ENCODE data around the gene ITGA3. TPM values are rescaled to one million over a fixed set of nuclear protein-coding genes. Genes with fewer than 3 reads are reported as not detected.
A peak's percentile ranks its signal among the peaks of the same experiment; 100 is the strongest.

The ITGA3 gene
- total RNA-seq, 1 donor from 2014 or later: 222 TPM

DNA sequence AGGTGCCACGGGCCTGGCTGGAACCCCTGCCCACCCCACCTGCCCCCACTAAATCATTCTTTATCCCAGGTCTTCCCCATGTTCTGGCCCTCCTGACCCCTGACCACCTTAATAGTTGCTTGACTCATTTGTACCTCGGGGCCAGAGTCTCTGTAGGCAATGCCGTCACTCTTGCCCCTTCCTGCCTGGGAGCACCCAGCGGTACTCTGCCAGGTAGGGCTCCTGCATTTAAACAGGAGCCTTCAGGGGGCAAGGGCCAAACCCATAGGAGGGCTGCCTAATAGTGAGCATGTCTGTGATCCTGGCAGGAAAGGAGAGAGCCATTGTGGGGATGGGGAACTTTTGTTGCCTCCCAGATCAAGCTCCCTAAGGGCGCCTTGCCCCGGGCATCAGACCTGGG lies 8.8 kb upstream of the ITGA3 start:
- Histone ChIP-seq H3K36me3 (no peaks in the 10 kb centered on the region), H3K27me3 (no peaks in the 10 kb centered on the region), H3K9me3 (no peaks in the 10 kb centered on the region), H3K4me3 (no peak overlapping the region), H3K4me1 (peaks cover 0 to 31% of the 10 kb centered on the region in 2 donors), H3K27ac (peak overlapping the region; percentile 29 to 67)
- intact Hi-C loops (cut with DNase I): no loop called here
- DNase-seq (ENCODE audit: low spot score in 2 of 2): peak in 1 of 2 donors; percentile 54
- TF ChIP-seq, protein P1, sequence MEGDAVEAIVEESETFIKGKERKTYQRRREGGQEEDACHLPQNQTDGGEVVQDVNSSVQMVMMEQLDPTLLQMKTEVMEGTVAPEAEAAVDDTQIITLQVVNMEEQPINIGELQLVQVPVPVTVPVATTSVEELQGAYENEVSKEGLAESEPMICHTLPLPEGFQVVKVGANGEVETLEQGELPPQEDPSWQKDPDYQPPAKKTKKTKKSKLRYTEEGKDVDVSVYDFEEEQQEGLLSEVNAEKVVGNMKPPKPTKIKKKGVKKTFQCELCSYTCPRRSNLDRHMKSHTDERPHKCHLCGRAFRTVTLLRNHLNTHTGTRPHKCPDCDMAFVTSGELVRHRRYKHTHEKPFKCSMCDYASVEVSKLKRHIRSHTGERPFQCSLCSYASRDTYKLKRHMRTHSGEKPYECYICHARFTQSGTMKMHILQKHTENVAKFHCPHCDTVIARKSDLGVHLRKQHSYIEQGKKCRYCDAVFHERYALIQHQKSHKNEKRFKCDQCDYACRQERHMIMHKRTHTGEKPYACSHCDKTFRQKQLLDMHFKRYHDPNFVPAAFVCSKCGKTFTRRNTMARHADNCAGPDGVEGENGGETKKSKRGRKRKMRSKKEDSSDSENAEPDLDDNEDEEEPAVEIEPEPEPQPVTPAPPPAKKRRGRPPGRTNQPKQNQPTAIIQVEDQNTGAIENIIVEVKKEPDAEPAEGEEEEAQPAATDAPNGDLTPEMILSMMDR (IDR thresholded peaks at IDR 0.05): no peak

DNA sequence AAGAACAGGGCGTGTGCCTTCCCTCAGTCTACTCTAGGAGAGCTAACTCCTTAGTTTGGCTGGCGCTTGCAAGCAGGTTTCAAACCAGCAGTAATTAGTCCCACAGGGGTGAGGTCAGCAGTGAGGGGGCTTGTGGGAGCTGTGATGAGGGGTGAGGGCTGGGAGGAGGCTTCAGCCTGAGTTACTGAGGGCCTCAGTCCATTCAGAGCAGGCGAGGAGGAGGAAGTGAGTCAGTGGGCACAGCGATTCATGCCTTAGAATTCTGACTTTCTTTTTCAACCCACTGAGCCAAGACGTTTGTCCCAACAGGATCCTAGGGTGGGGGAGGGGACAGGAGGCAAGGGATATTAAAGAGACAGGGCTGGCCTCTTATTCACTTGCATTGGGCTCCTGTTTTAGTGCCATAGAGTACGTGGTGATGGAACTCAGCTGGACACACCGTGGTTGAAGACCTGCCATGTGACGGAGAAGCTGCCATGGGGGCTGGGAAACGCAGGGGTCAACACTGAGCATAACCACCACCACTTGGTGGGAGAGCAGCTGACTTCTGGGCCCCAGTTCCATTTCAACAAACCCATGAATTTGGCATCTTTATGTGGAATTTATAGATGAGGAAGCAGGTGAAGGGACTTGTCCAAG lies 8.3 kb upstream of the ITGA3 start:
- Histone ChIP-seq H3K36me3 (no peaks in the 10 kb centered on the region), H3K9me3 (no peaks in the 10 kb centered on the region), H3K27me3 (no peaks in the 10 kb centered on the region), H3K4me3 (no peak overlapping the region), H3K27ac (peak overlapping the region; percentile 29 to 67), H3K4me1 (peaks cover 0 to 31% of the 10 kb centered on the region in 2 donors)
- intact Hi-C loops (cut with DNase I): no loop called here
- peak in 1 of 2 donors; percentile 77 for DNase-seq (ENCODE audit: low spot score in 2 of 2)
- TF ChIP-seq, protein P1 (IDR thresholded peaks at IDR 0.05): no peak

DNA sequence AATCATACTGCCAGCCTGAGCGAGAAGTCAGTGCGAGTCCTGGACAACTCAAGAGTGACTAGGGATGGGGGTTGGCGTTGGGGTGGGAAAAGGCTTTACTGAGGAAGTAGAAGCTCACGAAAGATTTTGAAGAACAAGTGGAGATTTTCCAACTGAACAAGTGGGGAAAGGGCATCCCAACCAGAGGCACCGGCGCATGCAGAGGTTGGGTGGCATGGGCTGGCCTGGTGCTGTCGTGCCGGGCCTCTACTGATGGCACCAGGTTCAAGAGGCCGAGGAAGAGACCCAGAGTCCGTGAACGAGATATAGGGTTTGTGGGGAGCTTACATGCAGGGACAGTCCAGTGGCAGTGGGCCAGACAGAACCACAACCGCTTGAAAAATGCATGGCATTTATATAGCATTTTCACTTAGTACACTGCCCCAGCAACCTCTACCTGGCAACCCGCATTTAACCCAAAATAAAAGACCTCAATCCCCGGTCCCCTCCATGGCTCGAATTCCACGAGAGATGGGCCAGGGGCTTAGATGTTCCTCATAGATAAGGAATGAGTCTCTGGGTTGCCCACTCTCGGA lies 7.7 kb upstream of the ITGA3 start:
- intact Hi-C loops (cut with DNase I): no loop called here
- Histone ChIP-seq H3K27ac (no peak overlapping the region), H3K27me3 (no peaks in the 10 kb centered on the region), H3K4me3 (no peak overlapping the region), H3K9me3 (no peaks in the 10 kb centered on the region), H3K4me1 (peaks cover 0 to 34% of the 10 kb centered on the region in 2 donors), H3K36me3 (no peaks in the 10 kb centered on the region)
- peak in 1 of 2 donors; percentile 39 for DNase-seq (ENCODE audit: low spot score in 2 of 2)
- TF ChIP-seq, protein P1 (IDR thresholded peaks at IDR 0.05): no peak

DNA sequence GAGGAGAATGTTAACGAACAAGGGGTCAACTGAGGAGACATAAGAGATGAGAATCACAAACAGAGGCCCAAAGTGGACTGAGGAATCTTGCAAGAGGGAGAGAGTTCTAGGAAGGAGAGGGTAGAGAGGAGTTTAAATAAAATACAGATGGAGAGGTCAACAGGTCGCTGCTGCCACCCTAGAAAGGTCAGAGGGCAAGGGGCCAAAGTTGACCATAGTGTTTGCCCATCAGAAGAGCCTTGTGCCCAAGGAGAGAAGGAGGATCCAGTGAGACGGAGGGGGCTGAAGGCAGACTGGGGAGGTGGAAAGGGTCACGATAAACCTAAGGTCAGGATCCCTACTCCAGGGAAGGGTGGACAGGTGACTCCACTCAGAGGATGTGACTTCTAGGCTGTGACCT lies 6.9 kb upstream of the ITGA3 start:
- Histone ChIP-seq H3K4me3 (no peak overlapping the region), H3K4me1 (peaks cover 0 to 31% of the 10 kb centered on the region in 2 donors), H3K27ac (no peak overlapping the region), H3K9me3 (no peaks in the 10 kb centered on the region), H3K27me3 (no peaks in the 10 kb centered on the region), H3K36me3 (no peaks in the 10 kb centered on the region)
- TF ChIP-seq, protein P1 (IDR thresholded peaks at IDR 0.05): no peak
- intact Hi-C loops (cut with DNase I): no loop called here
- no peak for DNase-seq (ENCODE audit: low spot score in 2 of 2)

DNA sequence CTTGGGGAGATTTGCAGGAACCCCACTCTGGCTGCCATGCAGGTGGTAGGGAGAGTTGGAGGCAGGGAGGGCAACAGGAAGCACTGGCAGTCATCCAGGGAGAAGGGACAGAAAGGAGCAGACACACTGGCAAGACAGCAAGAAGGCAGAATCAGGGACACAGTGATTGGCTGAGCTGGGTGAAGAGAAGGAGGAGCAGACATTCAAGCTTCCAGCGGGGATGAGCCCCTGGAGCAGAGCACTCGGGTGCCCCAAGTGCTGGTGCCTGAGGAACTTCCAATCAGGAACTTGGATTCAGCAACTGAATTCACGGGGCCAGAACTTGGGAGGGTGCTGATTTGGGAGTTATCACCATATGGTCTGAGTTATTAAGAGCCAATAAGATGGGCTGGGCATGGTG lies 6.3 kb upstream of the ITGA3 start:
- H3K27ac ChIP-seq: no peak overlapping the region
- DNase-seq (ENCODE audit: low spot score in 2 of 2): no peak
- intact Hi-C loops (cut with DNase I): no loop called here
- no peaks in the 10 kb centered on the region for H3K36me3 ChIP-seq
- no peak overlapping the region for H3K4me3 ChIP-seq
- TF ChIP-seq, protein P1 (IDR thresholded peaks at IDR 0.05): no peak
- H3K4me1 ChIP-seq: peaks cover under 1 to 27% of the 10 kb centered on the region in 2 donors
- no peaks in the 10 kb centered on the region for H3K9me3 ChIP-seq
- no peaks in the 10 kb centered on the region for H3K27me3 ChIP-seq
